Measurements from ENCODE around the gene TICRR.

DNA sequence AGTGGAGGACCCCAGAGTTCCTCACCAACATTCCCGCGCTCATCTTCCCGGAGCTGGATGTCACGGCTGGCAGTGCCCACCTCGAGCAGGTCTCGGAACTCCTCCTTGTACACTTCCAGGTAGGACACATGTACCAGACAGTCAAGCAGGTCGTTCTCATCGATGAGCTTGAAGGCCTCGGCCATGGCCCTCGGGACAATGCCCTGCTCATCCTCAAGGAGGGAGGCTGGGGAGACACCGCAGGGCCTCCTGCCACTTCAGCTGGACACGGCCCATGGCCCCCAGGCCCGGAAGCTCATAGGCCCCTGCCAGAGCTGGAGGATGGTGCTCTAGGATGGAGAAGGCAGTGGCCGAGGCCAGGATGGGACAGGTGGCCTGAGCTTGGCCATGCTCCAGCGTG lies 74.4 kb downstream of the TICRR start:
- no peak for TF ChIP-seq CTCF (IDR thresholded peaks at IDR 0.05)
- no peak for TF ChIP-seq POLR2AphosphoS5 (IDR thresholded peaks at IDR 0.05)
- no peak for TF ChIP-seq EP300 (IDR thresholded peaks at IDR 0.05)
- no peak for TF ChIP-seq POLR2A (IDR thresholded peaks at IDR 0.05)

All from gastroesophageal sphincter (tissue), 3 donors.